Ovary (tissue), 3 donors: ENCODE data around the gene PDIA6.

Source experiments
- EP300 ChIP-seq: sonication (generic); formaldehyde crosslinking; IDR thresholded peaks from one replicate; pipeline ENCODE4 v1.6.1; 2017; ENCODE audit warnings: antibody characterized with exemption
- POLR2A ChIP-seq: fragments of 450-650 bp; IDR thresholded peaks from one replicate; pipeline ENCODE4 v1.6.1; 2017; ENCODE audit warnings: antibody characterized with exemption, mild to moderate bottlenecking, moderate library complexity
- TF ChIP-seq, protein P1 (sequence below), 3 donors: fragments of 450-650 bp in 2 of 3; fragments of 200-600 bp in 1 of 3; IDR thresholded peaks; one replicate each; pipeline versions ENCODE4 v1.5.1 to v1.8.0; 2016 to 2022; ENCODE audit warnings: antibody characterized with exemption in 3 of 3, mild to moderate bottlenecking in 1 of 3
- donor health status: DM: no; HTN: no; CAD: no.

DNA sequence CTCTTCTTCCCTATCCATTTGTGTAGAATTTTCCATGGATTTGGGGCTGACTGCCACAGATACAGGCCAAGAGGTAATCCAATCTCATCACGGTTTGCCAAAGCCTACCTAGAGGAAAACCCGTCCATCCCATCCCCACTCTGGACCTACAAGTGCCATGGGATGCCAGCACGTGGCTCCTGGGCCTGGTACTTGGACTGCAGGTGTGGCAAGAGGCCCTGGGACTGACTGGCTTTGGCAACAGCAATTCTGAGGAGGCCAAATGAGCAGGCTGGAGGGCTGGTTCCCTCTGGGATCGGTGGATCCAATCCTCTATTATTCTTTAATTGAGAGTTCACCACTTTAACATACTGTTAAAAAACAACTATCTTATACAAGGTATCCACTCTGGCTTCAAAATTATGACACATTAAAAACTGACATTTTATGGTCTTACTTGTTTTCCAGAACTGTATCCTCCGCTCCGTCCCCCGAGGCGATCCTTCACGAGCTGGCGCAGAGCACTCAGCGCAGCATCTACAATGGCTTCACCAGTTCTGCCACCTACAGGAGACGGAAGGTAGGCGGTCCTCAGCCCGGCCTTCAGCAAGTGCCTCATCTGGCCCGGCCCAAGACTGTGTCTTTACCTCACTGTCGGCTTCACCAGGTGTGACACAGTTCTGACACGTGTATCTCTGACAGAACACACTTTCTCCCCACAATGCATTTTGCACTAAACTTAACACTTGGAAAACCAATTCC, 19.8 kb downstream of the PDIA6 start:
- TF ChIP-seq POLR2A: no peak
- TF ChIP-seq, protein P1, sequence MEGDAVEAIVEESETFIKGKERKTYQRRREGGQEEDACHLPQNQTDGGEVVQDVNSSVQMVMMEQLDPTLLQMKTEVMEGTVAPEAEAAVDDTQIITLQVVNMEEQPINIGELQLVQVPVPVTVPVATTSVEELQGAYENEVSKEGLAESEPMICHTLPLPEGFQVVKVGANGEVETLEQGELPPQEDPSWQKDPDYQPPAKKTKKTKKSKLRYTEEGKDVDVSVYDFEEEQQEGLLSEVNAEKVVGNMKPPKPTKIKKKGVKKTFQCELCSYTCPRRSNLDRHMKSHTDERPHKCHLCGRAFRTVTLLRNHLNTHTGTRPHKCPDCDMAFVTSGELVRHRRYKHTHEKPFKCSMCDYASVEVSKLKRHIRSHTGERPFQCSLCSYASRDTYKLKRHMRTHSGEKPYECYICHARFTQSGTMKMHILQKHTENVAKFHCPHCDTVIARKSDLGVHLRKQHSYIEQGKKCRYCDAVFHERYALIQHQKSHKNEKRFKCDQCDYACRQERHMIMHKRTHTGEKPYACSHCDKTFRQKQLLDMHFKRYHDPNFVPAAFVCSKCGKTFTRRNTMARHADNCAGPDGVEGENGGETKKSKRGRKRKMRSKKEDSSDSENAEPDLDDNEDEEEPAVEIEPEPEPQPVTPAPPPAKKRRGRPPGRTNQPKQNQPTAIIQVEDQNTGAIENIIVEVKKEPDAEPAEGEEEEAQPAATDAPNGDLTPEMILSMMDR (IDR thresholded peaks at IDR 0.05): no peak
- TF ChIP-seq EP300: no peak
